WI38 (cell line): ENCODE measurements around the gene KIAA1217.

Source experiments
- H3K4me3 ChIP-seq: 2 replicates; pipeline ENCODE4 v1.5.1; 2011; ENCODE audit warnings: low read depth, mild to moderate bottlenecking, control low read depth, low read length
- CTCF ChIP-seq: IDR thresholded peaks from 2 replicates; pipeline ENCODE4 v1.5.1; 2012; ENCODE audit warnings: low read depth, mild to moderate bottlenecking, control low read depth, low read length

KIAA1217 gene

GRCh38 chr10:24339387-24339786 lies 130.4 kb downstream of the KIAA1217 start:
- no peak for TF ChIP-seq CTCF
- no peak overlapping the region for H3K4me3 ChIP-seq

GRCh38 chr10:24340446-24340845 lies 131.5 kb downstream of the KIAA1217 start:
- no peak for TF ChIP-seq CTCF
- H3K4me3 ChIP-seq: no peak overlapping the region

- no peak overlapping the region for H3K4me3 ChIP-seq
- TF ChIP-seq CTCF: no peak
Measured at GRCh38 chr10:24340883-24341282, 131.9 kb downstream of the KIAA1217 start.

GRCh38 chr10:24341371-24341770 lies 132.4 kb downstream of the KIAA1217 start:
- H3K4me3 ChIP-seq: no peak overlapping the region
- TF ChIP-seq CTCF: no peak

- no peak overlapping the region for H3K4me3 ChIP-seq
Measured at GRCh38 chr10:24341897-24342296, 133.0 kb downstream of the KIAA1217 start.

GRCh38 chr10:24343686-24344085 lies 134.7 kb downstream of the KIAA1217 start:
- no peak for TF ChIP-seq CTCF
- no peak overlapping the region for H3K4me3 ChIP-seq

More at GRCh38 chr10:24341897-24342296, 133.0 kb downstream of the KIAA1217 start:
- TF ChIP-seq CTCF: no peak

GRCh38 chr10:24344279-24344678 lies 135.3 kb downstream of the KIAA1217 start:
- H3K4me3 ChIP-seq: no peak overlapping the region
- no peak for TF ChIP-seq CTCF
